Measurements from ENCODE around the gene PGF.

The PGF gene

DNA sequence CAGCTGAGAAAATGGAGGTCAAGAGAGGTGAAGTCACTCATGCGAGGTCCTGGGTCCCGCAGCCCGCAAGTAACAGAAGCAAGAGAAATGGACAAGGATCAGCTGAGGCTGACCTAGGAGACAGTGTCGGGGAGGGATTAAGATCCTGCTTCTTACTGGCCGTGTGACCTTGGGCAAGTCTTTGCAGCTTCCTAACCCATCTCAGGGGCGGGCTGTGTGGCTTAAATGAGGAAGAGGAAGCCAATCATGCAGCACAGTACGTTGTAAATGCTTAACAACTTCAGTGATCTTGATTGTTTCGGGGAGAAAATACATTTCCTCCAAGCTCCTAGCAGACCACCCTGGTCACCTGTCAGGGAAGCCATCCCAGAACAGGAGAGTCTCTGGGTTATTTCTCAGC lies 7.1 kb upstream of the PGF start:
- TF ChIP-seq, protein P1, sequence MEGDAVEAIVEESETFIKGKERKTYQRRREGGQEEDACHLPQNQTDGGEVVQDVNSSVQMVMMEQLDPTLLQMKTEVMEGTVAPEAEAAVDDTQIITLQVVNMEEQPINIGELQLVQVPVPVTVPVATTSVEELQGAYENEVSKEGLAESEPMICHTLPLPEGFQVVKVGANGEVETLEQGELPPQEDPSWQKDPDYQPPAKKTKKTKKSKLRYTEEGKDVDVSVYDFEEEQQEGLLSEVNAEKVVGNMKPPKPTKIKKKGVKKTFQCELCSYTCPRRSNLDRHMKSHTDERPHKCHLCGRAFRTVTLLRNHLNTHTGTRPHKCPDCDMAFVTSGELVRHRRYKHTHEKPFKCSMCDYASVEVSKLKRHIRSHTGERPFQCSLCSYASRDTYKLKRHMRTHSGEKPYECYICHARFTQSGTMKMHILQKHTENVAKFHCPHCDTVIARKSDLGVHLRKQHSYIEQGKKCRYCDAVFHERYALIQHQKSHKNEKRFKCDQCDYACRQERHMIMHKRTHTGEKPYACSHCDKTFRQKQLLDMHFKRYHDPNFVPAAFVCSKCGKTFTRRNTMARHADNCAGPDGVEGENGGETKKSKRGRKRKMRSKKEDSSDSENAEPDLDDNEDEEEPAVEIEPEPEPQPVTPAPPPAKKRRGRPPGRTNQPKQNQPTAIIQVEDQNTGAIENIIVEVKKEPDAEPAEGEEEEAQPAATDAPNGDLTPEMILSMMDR (IDR thresholded peaks at IDR 0.05; ENCODE audit: insufficient read depth, low read length) = no peak
- TF ChIP-seq SPI1 (IDR thresholded peaks at IDR 0.05; ENCODE audit: borderline replicate concordance, low read depth) (peak; percentile 86), GABPA (IDR thresholded peaks at IDR 0.05; ENCODE audit: low read depth) (no peak), REST (IDR thresholded peaks at IDR 0.05; ENCODE audit: insufficient replicate concordance, low read depth) (no peak), POLR2AphosphoS5 (IDR thresholded peaks at IDR 0.05; ENCODE audit: low read depth) (no peak)
- Histone ChIP-seq H3K27ac (replicated peaks) (peak overlapping the region; percentile 76), H3K27me3 (ENCODE audit: insufficient read depth, poor library complexity, severe bottlenecking) (no peaks in the 10 kb centered on the region), H3K4me3 (replicated peaks; ENCODE audit: insufficient read depth, low read length) (no peak overlapping the region)
- DNase-seq (ENCODE audit: low read depth in 1 of 2, low spot score in 1 of 2) = peak in 1 of 2 experiments; percentile 76

- no peak for DNase-seq (ENCODE audit: low read depth in 1 of 2, low spot score in 1 of 2)
- no peak for TF ChIP-seq POLR2AphosphoS5 (IDR thresholded peaks at IDR 0.05; ENCODE audit: low read depth)
- no peak for TF ChIP-seq SPI1 (IDR thresholded peaks at IDR 0.05; ENCODE audit: borderline replicate concordance, low read depth)
- no peak for TF ChIP-seq GABPA (IDR thresholded peaks at IDR 0.05; ENCODE audit: low read depth)
- TF ChIP-seq, protein P1 (IDR thresholded peaks at IDR 0.05; ENCODE audit: insufficient read depth, low read length) = no peak
- TF ChIP-seq REST (IDR thresholded peaks at IDR 0.05; ENCODE audit: insufficient replicate concordance, low read depth) = no peak
- Histone ChIP-seq H3K27me3 (ENCODE audit: insufficient read depth, poor library complexity, severe bottlenecking) (no peaks in the 10 kb centered on the region), H3K27ac (replicated peaks) (peak overlapping the region; percentile 76), H3K4me3 (replicated peaks; ENCODE audit: insufficient read depth, low read length) (no peak overlapping the region)
These were observed 6.6 kb upstream of the PGF start for GRCh38 chr14:74962046-74962445.

- H3K27me3 ChIP-seq (ENCODE audit: insufficient read depth, poor library complexity, severe bottlenecking) = no peaks in the 10 kb centered on the region
- no peak for DNase-seq (ENCODE audit: low read depth in 1 of 2, low spot score in 1 of 2)
- H3K4me3 ChIP-seq (replicated peaks; ENCODE audit: insufficient read depth, low read length) = no peak overlapping the region
- no peak overlapping the region for H3K27ac ChIP-seq (replicated peaks)
- TF ChIP-seq, protein P1 (IDR thresholded peaks at IDR 0.05; ENCODE audit: insufficient read depth, low read length) = no peak
- TF ChIP-seq SPI1 (IDR thresholded peaks at IDR 0.05; ENCODE audit: borderline replicate concordance, low read depth) (no peak), POLR2AphosphoS5 (IDR thresholded peaks at IDR 0.05; ENCODE audit: low read depth) (no peak), REST (IDR thresholded peaks at IDR 0.05; ENCODE audit: insufficient replicate concordance, low read depth) (no peak)
These were observed 6.0 kb upstream of the PGF start for GRCh38 chr14:74961238-74961911.

Data from HL-60 (cell line).